SU-DHL-6 (cell line): ENCODE results near the gene HERC3.

Experiments
- H2AFZ ChIP-seq: fragments of 200-600 bp; sonication (generic); 2 replicates; pipeline ENCODE4 v1.6.1; 2014; ENCODE audit warnings: low read depth, mild to moderate bottlenecking, moderate library complexity, mixed read lengths, antibody characterized with exemption, low read length; ENCODE audit not compliant: severe bottlenecking
- H3F3A ChIP-seq: fragments of 200-600 bp; shearing (Covaris generic); 2 replicates; pipeline ENCODE4 v1.6.0; 2016; ENCODE audit warnings: antibody characterized with exemption, mild to moderate bottlenecking; ENCODE audit not compliant: insufficient read depth
- H3K27ac ChIP-seq: fragments of 200-600 bp; sonication (generic); 2 replicates; pipeline ENCODE4 v1.5.1; 2016; ENCODE audit warnings: low read depth, mild to moderate bottlenecking, low read length, moderate library complexity, mixed read lengths
- H3K27me3 ChIP-seq: fragments of 200-600 bp; sonication (generic), shearing (Covaris generic); 2 replicates; pipeline ENCODE4 v1.6.0; 2014; ENCODE audit warnings: mild to moderate bottlenecking, low read length
- H3K36me3 ChIP-seq: fragments of 200-600 bp; sonication (generic); 2 replicates; pipeline ENCODE4 v1.6.1; 2014; ENCODE audit warnings: mild to moderate bottlenecking, low read length, mixed read lengths
- H3K4me2 ChIP-seq: fragments of 300-600, 200-600 bp; shearing (Covaris generic), sonication (generic); 2 replicates; pipeline ENCODE4 v1.6.0; 2014; ENCODE audit warnings: low read length, low read depth, mild to moderate bottlenecking; ENCODE audit not compliant: poor library complexity, severe bottlenecking
- H3K4me3 ChIP-seq: fragments of 200-600 bp; sonication (generic); 2 replicates; pipeline ENCODE4 v1.5.1; 2014; ENCODE audit warnings: antibody characterized with exemption, low read length, mild to moderate bottlenecking, mixed read lengths; ENCODE audit not compliant: insufficient read depth, poor library complexity, severe bottlenecking
- H3K79me2 ChIP-seq: fragments of 200-600 bp; sonication (generic); 2 replicates; pipeline ENCODE4 v1.6.1; 2014; ENCODE audit warnings: mild to moderate bottlenecking, low read length, moderate library complexity; ENCODE audit not compliant: insufficient read depth
- H3K9ac ChIP-seq: fragments of 200-600 bp; sonication (generic); 2 replicates; pipeline ENCODE4 v1.7.0; 2014; ENCODE audit warnings: mild to moderate bottlenecking, low read length
- H3K9me2 ChIP-seq: fragments of 200-600 bp; sonication (generic); replicated peaks from 2 replicates; pipeline ENCODE4 v1.6.1; 2014; ENCODE audit warnings: low read length; ENCODE audit not compliant: insufficient read depth
- H3K9me3 ChIP-seq: fragments of 200-600 bp; sonication (generic); 2 replicates; pipeline ENCODE4 v1.6.1; 2014; ENCODE audit warnings: low read length, mixed read lengths; ENCODE audit not compliant: insufficient read depth
- H4K20me1 ChIP-seq: fragments of 200-600 bp; sonication (generic); 2 replicates; pipeline ENCODE4 v1.6.1; 2014; ENCODE audit warnings: low read depth, mild to moderate bottlenecking, antibody characterized with exemption, low read length, moderate library complexity, mixed read lengths
- CTCF ChIP-seq: fragments of 200-600 bp; sonication (generic); IDR thresholded peaks from one replicate; pipeline ENCODE4 v1.5.1; 2017; ENCODE audit warnings: antibody characterized with exemption, mild to moderate bottlenecking, low read length, moderate library complexity; ENCODE audit not compliant: insufficient read depth, poor library complexity, severe bottlenecking
- EZH2phosphoT487 ChIP-seq: fragments of 200-600 bp; sonication (generic), shearing (Covaris generic); conservative IDR thresholded peaks from 2 replicates; pipeline ENCODE4 v1.6.1; 2018; ENCODE audit warnings: mild to moderate bottlenecking, antibody characterized with exemption, low read length, moderate library complexity, mixed read lengths

Gene HERC3

GRCh38 chr4:88623097-88623496 lies 30.8 kb downstream of the HERC3 start:
- no peaks in the 10 kb centered on the region for H3K9me3 ChIP-seq
- H3K27me3 ChIP-seq, result no peaks in the 10 kb centered on the region
- no peak overlapping the region for H3K4me2 ChIP-seq
- no peak overlapping the region for H3K4me3 ChIP-seq
- no peaks in the 10 kb centered on the region for H4K20me1 ChIP-seq
- no peaks in the 10 kb centered on the region for H3K79me2 ChIP-seq
- H3K9me2 ChIP-seq, result no peaks in the 10 kb centered on the region
- no peak for TF ChIP-seq EZH2phosphoT487
- no peak for TF ChIP-seq CTCF
- no peaks in the 10 kb centered on the region for H3K36me3 ChIP-seq
- no peak overlapping the region for H3K27ac ChIP-seq
- H2AFZ ChIP-seq, result no peak overlapping the region
- H3K9ac ChIP-seq, result no peak overlapping the region
- no peaks in the 10 kb centered on the region for H3F3A ChIP-seq

GRCh38 chr4:88628746-88629145 lies 36.5 kb downstream of the HERC3 start:
- Histone ChIP-seq H2AFZ (no peak overlapping the region), H3F3A (no peaks in the 10 kb centered on the region), H4K20me1 (no peaks in the 10 kb centered on the region), H3K9me3 (no peaks in the 10 kb centered on the region), H3K27me3 (no peaks in the 10 kb centered on the region), H3K36me3 (no peaks in the 10 kb centered on the region), H3K9ac (no peak overlapping the region), H3K4me2 (no peak overlapping the region), H3K27ac (no peak overlapping the region), H3K4me3 (no peak overlapping the region), H3K9me2 (no peaks in the 10 kb centered on the region), H3K79me2 (no peaks in the 10 kb centered on the region)
- TF ChIP-seq CTCF (no peak), EZH2phosphoT487 (no peak)

GRCh38 chr4:88629826-88630225 lies 37.5 kb downstream of the HERC3 start:
- Histone ChIP-seq H3K79me2 (no peaks in the 10 kb centered on the region), H3K4me2 (no peak overlapping the region), H3K27me3 (no peaks in the 10 kb centered on the region), H3K9me3 (no peaks in the 10 kb centered on the region), H3F3A (no peaks in the 10 kb centered on the region), H3K27ac (no peak overlapping the region), H4K20me1 (no peaks in the 10 kb centered on the region), H3K4me3 (no peak overlapping the region), H3K9ac (no peak overlapping the region), H3K9me2 (no peaks in the 10 kb centered on the region), H2AFZ (no peak overlapping the region), H3K36me3 (no peaks in the 10 kb centered on the region)
- TF ChIP-seq EZH2phosphoT487 (no peak), CTCF (no peak)

GRCh38 chr4:88630756-88631155 lies 38.5 kb downstream of the HERC3 start:
- no peaks in the 10 kb centered on the region for H3K9me3 ChIP-seq
- H3K4me2 ChIP-seq, result no peak overlapping the region
- H3K9ac ChIP-seq, result no peak overlapping the region

More at GRCh38 chr4:88630756-88631155, 38.5 kb downstream of the HERC3 start:
- Histone ChIP-seq H3K79me2 (no peaks in the 10 kb centered on the region), H3K27me3 (no peaks in the 10 kb centered on the region), H3K4me3 (no peak overlapping the region), H3K9me2 (no peaks in the 10 kb centered on the region), H4K20me1 (no peaks in the 10 kb centered on the region), H2AFZ (no peak overlapping the region), H3F3A (no peaks in the 10 kb centered on the region), H3K27ac (no peak overlapping the region), H3K36me3 (no peaks in the 10 kb centered on the region)
- no peak for TF ChIP-seq CTCF
- no peak for TF ChIP-seq EZH2phosphoT487
